Neural progenitor cell (in vitro differentiated cells): Measurements from ENCODE around the gene YBX3. TPM values are rescaled to one million over a fixed set of nuclear protein-coding genes. Genes with fewer than 3 reads are reported as not detected.

ENCODE experiments used
- DNase-seq: peaks from one replicate; pipeline ENCODE4 v3.0.0-alpha.2; 2016; ENCODE audit warnings: low spot score
- H2AFZ ChIP-seq: fragments of 200-600 bp; sonication (generic); replicated peaks from 2 replicates; pipeline ENCODE4 v1.6.1; 2016; ENCODE audit warnings: antibody characterized with exemption
- H3F3A ChIP-seq: fragments of 200-600 bp; sonication (generic); 2 replicates; pipeline ENCODE4 v1.6.1; 2016; ENCODE audit warnings: antibody characterized with exemption, low read depth
- H3K27ac ChIP-seq: fragments of 200-600 bp; sonication (generic); 2 replicates; pipeline ENCODE4 v1.5.1; 2016; ENCODE audit warnings: mild to moderate bottlenecking
- H3K27me3 ChIP-seq: fragments of 200-600 bp; sonication (generic); 2 replicates; pipeline ENCODE4 v1.6.1; 2016; ENCODE audit warnings: mild to moderate bottlenecking, moderate library complexity
- H3K36me3 ChIP-seq: fragments of 200-600 bp; sonication (generic); 2 replicates; pipeline ENCODE4 v1.5.1; 2016
- H3K4me1 ChIP-seq: fragments of 200-600 bp; sonication (generic); 2 replicates; pipeline ENCODE4 v1.6.1; 2016; ENCODE audit warnings: mixed run types
- H3K4me2 ChIP-seq: fragments of 200-600 bp; sonication (generic); 2 replicates; pipeline ENCODE4 v1.6.1; 2016
- H3K4me3 ChIP-seq: fragments of 200-600 bp; sonication (generic); 2 replicates; pipeline ENCODE4 v1.5.1; 2016
- H3K79me2 ChIP-seq: fragments of 200-600 bp; sonication (generic); 2 replicates; pipeline ENCODE4 v1.6.1; 2016; ENCODE audit warnings: low read depth
- H3K9ac ChIP-seq: fragments of 200-600 bp; sonication (generic); 2 replicates; pipeline ENCODE4 v1.6.1; 2016
- H3K9me3 ChIP-seq: fragments of 200-600 bp; sonication (generic); 2 replicates; pipeline ENCODE4 v1.5.1; 2016; ENCODE audit warnings: low read depth
- H4K20me1 ChIP-seq: fragments of 200-600 bp; sonication (generic); 2 replicates; pipeline ENCODE4 v1.6.1; 2016; ENCODE audit warnings: low read depth
- H3K27ac Mint-ChIP-seq: 3 replicates; pipeline ENCODE4 v1.8.0; 2021; ENCODE audit warnings: mixed read lengths
- H3K27me3 Mint-ChIP-seq: 2 replicates; pipeline ENCODE4 v1.8.0; 2022; ENCODE audit warnings: low read depth, mild to moderate bottlenecking, inconsistent platforms, moderate library complexity, mixed read lengths; ENCODE audit not compliant: insufficient read depth
- H3K36me3 Mint-ChIP-seq: 3 replicates; pipeline ENCODE4 v1.8.0; 2021; ENCODE audit warnings: mixed read lengths
- H3K4me1 Mint-ChIP-seq: 3 replicates; pipeline ENCODE4 v1.8.0; 2021; ENCODE audit warnings: mixed read lengths
- H3K4me3 Mint-ChIP-seq: 3 replicates; pipeline ENCODE4 v1.8.0; 2021; ENCODE audit warnings: mild to moderate bottlenecking, moderate library complexity, mixed read lengths
- H3K9me3 Mint-ChIP-seq: 3 replicates; pipeline ENCODE4 v1.8.0; 2020; ENCODE audit warnings: mixed read lengths
- EZH2 ChIP-seq: fragments of 200-600 bp; sonication (generic); IDR thresholded peaks from 2 replicates; pipeline ENCODE4 v1.6.1; 2017; ENCODE audit warnings: antibody characterized with exemption, mild to moderate bottlenecking, moderate library complexity
- EZH2phosphoT487 ChIP-seq: fragments of 200-600 bp; sonication (generic); IDR thresholded peaks from 2 replicates; pipeline ENCODE4 v1.6.1; 2017; ENCODE audit warnings: antibody characterized with exemption
- total RNA-seq: library from RNA; depleted of rRNA; stranded (reverse); fragments of >200 nt; gene quantifications from 2 replicates; pipeline ENCODE4 v1.2.3, GENCODE V29; 2015; ENCODE audit warnings: low replicate concordance
- TF ChIP-seq, protein P1 (sequence below): fragments of 200-600 bp; sonication (generic); IDR thresholded peaks from 2 replicates; pipeline ENCODE4 v1.5.1; 2017; ENCODE audit warnings: antibody characterized with exemption, mild to moderate bottlenecking

Gene YBX3
- total RNA-seq, 1 donor from 2014 or later = 78.9 TPM

DNA sequence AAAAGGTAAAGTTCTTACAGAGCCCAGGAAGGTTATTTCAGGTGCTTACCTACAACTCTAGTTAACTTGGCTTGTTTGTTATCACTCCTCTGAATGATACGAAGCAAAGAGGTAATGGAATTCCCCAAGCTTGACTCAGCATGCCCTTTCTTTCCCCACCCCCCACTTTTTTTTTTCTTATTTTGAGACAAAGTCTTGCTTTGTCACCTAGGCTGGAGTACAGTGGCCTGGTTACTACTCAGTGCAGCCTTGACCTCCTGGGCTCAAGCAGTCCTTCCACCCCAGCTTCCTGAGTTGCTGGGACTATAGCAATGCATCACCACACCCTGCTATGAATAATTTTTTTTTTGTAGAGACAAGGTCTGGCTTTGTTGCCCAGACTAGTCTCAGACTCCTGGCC is 17.1 kb upstream of the YBX3 start:
- Mint-ChIP-seq H3K4me1 (no peaks in the 10 kb centered on the region), H3K9me3 (no peaks in the 10 kb centered on the region), H3K4me3 (no peak overlapping the region), H3K27me3 (no peaks in the 10 kb centered on the region), H3K36me3 (no peaks in the 10 kb centered on the region), H3K27ac (no peak overlapping the region)
- H3K27ac ChIP-seq = no peak overlapping the region
- no peak overlapping the region for H3K9ac ChIP-seq
- no peaks in the 10 kb centered on the region for H3F3A ChIP-seq
- H4K20me1 ChIP-seq = no peaks in the 10 kb centered on the region
- TF ChIP-seq, protein P1, sequence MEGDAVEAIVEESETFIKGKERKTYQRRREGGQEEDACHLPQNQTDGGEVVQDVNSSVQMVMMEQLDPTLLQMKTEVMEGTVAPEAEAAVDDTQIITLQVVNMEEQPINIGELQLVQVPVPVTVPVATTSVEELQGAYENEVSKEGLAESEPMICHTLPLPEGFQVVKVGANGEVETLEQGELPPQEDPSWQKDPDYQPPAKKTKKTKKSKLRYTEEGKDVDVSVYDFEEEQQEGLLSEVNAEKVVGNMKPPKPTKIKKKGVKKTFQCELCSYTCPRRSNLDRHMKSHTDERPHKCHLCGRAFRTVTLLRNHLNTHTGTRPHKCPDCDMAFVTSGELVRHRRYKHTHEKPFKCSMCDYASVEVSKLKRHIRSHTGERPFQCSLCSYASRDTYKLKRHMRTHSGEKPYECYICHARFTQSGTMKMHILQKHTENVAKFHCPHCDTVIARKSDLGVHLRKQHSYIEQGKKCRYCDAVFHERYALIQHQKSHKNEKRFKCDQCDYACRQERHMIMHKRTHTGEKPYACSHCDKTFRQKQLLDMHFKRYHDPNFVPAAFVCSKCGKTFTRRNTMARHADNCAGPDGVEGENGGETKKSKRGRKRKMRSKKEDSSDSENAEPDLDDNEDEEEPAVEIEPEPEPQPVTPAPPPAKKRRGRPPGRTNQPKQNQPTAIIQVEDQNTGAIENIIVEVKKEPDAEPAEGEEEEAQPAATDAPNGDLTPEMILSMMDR = no peak
- TF ChIP-seq EZH2phosphoT487 (no peak), EZH2 (no peak)
- H3K79me2 ChIP-seq = no peaks in the 10 kb centered on the region
- H3K9me3 ChIP-seq = no peaks in the 10 kb centered on the region
- no peaks in the 10 kb centered on the region for H3K4me1 ChIP-seq
- H3K27me3 ChIP-seq = no peaks in the 10 kb centered on the region
- H3K36me3 ChIP-seq = no peaks in the 10 kb centered on the region
- DNase-seq = no peak
- no peak overlapping the region for H3K4me2 ChIP-seq
- H3K4me3 ChIP-seq = no peak overlapping the region
- H2AFZ ChIP-seq = no peak overlapping the region

DNA sequence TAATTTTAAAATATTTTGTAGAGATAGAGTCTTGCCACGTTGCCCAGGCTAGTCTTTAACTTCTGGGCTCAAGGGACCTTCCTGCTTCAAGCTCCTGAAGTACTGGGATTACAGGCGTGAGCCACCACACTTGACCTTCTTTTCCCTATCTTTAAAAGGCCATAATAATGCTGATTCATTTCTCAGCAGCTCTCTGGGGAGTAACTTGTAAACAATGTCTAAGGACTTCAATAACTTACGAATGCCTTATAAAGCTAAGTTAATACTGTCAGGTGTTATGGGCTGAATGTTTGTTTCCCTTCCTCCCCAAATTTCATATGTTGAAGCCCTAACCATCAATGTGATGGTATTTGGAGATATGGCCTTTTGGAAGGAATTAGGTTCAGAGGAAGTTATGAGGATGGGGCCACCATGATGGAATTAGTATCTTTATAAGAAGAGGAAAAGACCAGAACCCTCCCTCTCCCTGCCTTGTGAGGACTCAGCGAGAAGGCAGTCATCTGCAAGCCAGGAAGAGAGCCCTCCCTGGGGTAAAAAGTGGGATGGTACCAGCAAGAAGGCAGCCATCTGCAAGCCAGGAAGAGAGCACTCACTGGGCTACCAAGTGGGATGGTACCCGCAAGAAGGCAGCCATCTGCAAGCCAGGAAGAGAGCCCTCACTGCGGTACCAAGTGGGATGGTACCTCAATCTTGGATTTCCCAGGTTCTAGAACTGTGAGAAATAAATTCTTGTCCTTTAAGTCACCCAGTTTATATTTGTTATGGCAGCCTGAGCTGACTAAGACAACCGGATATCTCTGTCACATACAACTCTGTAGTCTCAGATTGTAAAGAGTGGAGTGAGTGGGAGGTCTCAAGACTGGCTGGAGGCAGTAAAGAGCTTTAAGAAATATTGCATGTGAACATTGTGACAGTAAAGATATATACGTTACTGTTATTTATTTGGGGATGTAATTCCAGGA is 16.3 kb upstream of the YBX3 start:
- Histone ChIP-seq H3K4me2 (no peak overlapping the region), H3K4me1 (no peaks in the 10 kb centered on the region), H3K27ac (no peak overlapping the region), H3F3A (no peaks in the 10 kb centered on the region), H4K20me1 (no peaks in the 10 kb centered on the region), H3K9ac (no peak overlapping the region), H3K36me3 (no peaks in the 10 kb centered on the region), H2AFZ (no peak overlapping the region), H3K79me2 (no peaks in the 10 kb centered on the region), H3K4me3 (no peak overlapping the region), H3K27me3 (no peaks in the 10 kb centered on the region), H3K9me3 (no peaks in the 10 kb centered on the region)
- H3K27me3 Mint-ChIP-seq = no peaks in the 10 kb centered on the region
- H3K36me3 Mint-ChIP-seq = no peaks in the 10 kb centered on the region
- no peaks in the 10 kb centered on the region for H3K4me1 Mint-ChIP-seq
- TF ChIP-seq, protein P1 = no peak
- TF ChIP-seq EZH2phosphoT487 = no peak
- no peak for TF ChIP-seq EZH2
- no peaks in the 10 kb centered on the region for H3K9me3 Mint-ChIP-seq
- DNase-seq = no peak
- no peak overlapping the region for H3K27ac Mint-ChIP-seq
- H3K4me3 Mint-ChIP-seq = no peak overlapping the region

DNA sequence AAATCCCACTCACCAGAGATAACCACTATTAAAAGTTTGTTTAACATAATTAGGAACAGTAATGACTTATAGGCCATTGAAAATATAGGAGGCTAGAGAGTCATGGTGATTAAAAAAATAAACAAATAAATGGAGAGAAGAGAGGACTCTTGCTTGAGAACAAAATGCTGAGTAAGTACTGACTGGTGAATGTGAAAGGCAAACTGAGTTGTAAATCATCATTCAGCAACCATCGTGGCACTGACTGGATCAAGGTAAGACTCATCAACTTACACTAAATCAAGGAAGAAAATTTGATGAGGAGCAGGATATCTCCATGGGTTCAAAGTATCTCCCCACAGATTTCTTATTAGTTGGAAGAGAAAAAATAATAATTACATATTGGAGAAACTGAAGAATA is 14.1 kb upstream of the YBX3 start:
- Histone ChIP-seq H3K9me3 (no peaks in the 10 kb centered on the region), H3F3A (no peaks in the 10 kb centered on the region), H3K27ac (no peak overlapping the region), H3K9ac (no peak overlapping the region), H3K4me3 (no peak overlapping the region), H3K4me2 (no peak overlapping the region), H3K27me3 (no peaks in the 10 kb centered on the region), H4K20me1 (no peaks in the 10 kb centered on the region), H3K36me3 (no peaks in the 10 kb centered on the region), H2AFZ (no peak overlapping the region), H3K4me1 (no peaks in the 10 kb centered on the region), H3K79me2 (no peaks in the 10 kb centered on the region)
- Mint-ChIP-seq H3K4me3 (no peak overlapping the region), H3K9me3 (no peaks in the 10 kb centered on the region), H3K27me3 (no peaks in the 10 kb centered on the region), H3K27ac (no peak overlapping the region), H3K4me1 (no peaks in the 10 kb centered on the region), H3K36me3 (no peaks in the 10 kb centered on the region)
- no peak for DNase-seq
- TF ChIP-seq EZH2phosphoT487 (no peak), EZH2 (no peak)
- TF ChIP-seq, protein P1 = no peak
